MM.1S (cell line): Measurements from ENCODE around the gene NLRP9.

Experiments
- DNase-seq: peaks from one replicate; pipeline ENCODE4 v3.0.0-alpha.2; 2015
- H2AFZ ChIP-seq: fragments of 300-600 bp; sonication (generic); 2 replicates; pipeline ENCODE4 v1.6.0; 2016; ENCODE audit warnings: antibody characterized with exemption, low read length
- H3F3A ChIP-seq: fragments of 300-600 bp; sonication (generic); 2 replicates; pipeline ENCODE4 v1.6.1; 2016; ENCODE audit warnings: mild to moderate bottlenecking, antibody characterized with exemption, low read length, moderate library complexity, mixed read lengths; ENCODE audit not compliant: insufficient read depth
- H3K27ac ChIP-seq: fragments of 300-600 bp; sonication (generic); 2 replicates; pipeline ENCODE4 v1.5.1; 2016; ENCODE audit warnings: mild to moderate bottlenecking, low read length
- H3K27me3 ChIP-seq: fragments of 300-600 bp; sonication (generic); replicated peaks from 2 replicates; pipeline ENCODE4 v1.6.0; 2016; ENCODE audit warnings: low read length; ENCODE audit not compliant: insufficient read depth
- H3K36me3 ChIP-seq: fragments of 300-600 bp; sonication (generic); replicated peaks from 2 replicates; pipeline ENCODE4 v1.6.1; 2016; ENCODE audit warnings: mild to moderate bottlenecking, low read length, mixed read lengths; ENCODE audit not compliant: insufficient read depth
- H3K4me1 ChIP-seq: fragments of 300-600 bp; sonication (generic); 2 replicates; pipeline ENCODE4 v1.6.1; 2016; ENCODE audit warnings: low read length, mixed read lengths
- H3K4me2 ChIP-seq: fragments of 300-600 bp; sonication (generic); 2 replicates; pipeline ENCODE4 v1.6.0; 2016; ENCODE audit warnings: low read depth, low read length
- H3K4me3 ChIP-seq: fragments of 300-600 bp; sonication (generic); 2 replicates; pipeline ENCODE4 v1.5.1; 2016; ENCODE audit warnings: low read length, mixed read lengths
- H3K79me2 ChIP-seq: fragments of 300-600 bp; sonication (generic); 2 replicates; pipeline ENCODE4 v1.6.1; 2016; ENCODE audit warnings: mixed run types, low read length, mixed read lengths
- H3K9ac ChIP-seq: fragments of 300-600 bp; sonication (generic); 2 replicates; pipeline ENCODE4 v1.6.1; 2016; ENCODE audit warnings: low read length, mixed read lengths
- H3K9me2 ChIP-seq: fragments of 300-600 bp; sonication (generic); replicated peaks from 2 replicates; pipeline ENCODE4 v1.6.1; 2016; ENCODE audit warnings: mild to moderate bottlenecking, low read length, mixed read lengths; ENCODE audit not compliant: insufficient read depth
- H3K9me3 ChIP-seq: fragments of 300-600 bp; sonication (generic); replicated peaks from 2 replicates; pipeline ENCODE4 v1.6.1; 2016; ENCODE audit warnings: mild to moderate bottlenecking, low read length, mixed read lengths; ENCODE audit not compliant: insufficient read depth
- H4K20me1 ChIP-seq: fragments of 300-600 bp; sonication (generic); 2 replicates; pipeline ENCODE4 v1.6.1; 2016; ENCODE audit warnings: mild to moderate bottlenecking, low read length, moderate library complexity, mixed read lengths; ENCODE audit not compliant: insufficient read depth
- CTCF ChIP-seq: fragments of 300-600 bp; sonication (generic); IDR thresholded peaks from 2 replicates; pipeline ENCODE4 v1.5.1; 2016; ENCODE audit warnings: antibody characterized with exemption, low read length, mixed read lengths
- EZH2 ChIP-seq: fragments of 300-600 bp; sonication (generic); optimal IDR thresholded peaks from 2 replicates; pipeline ENCODE3; 2017; ENCODE audit warnings: low read depth, mild to moderate bottlenecking, antibody characterized with exemption, low read length, mixed read lengths
- EZH2phosphoT487 ChIP-seq: fragments of 300-600 bp; sonication (generic); IDR thresholded peaks from 2 replicates; pipeline ENCODE4 v1.6.1; 2018; ENCODE audit warnings: antibody characterized with exemption, low read length

Gene NLRP9

GRCh38 chr19:55667006-55667381, 71.2 kb downstream of the NLRP9 start:
- peaks cover 98% of the 10 kb centered on the region for H3K79me2 ChIP-seq
- H3F3A ChIP-seq: peaks cover 7% of the 10 kb centered on the region; the same call in 1 of the 2 replicates
- peaks cover 21% of the 10 kb centered on the region for H3K36me3 ChIP-seq
- TF ChIP-seq EZH2phosphoT487 (no peak), CTCF (no peak), EZH2 (no peak)
- no peak overlapping the region for H3K27ac ChIP-seq
- H3K4me1 ChIP-seq: no peaks in the 10 kb centered on the region
- DNase-seq: no peak
- no peak overlapping the region for H3K4me2 ChIP-seq
- H3K9me3 ChIP-seq: no peaks in the 10 kb centered on the region
- H3K4me3 ChIP-seq: no peak overlapping the region
- no peak overlapping the region for H2AFZ ChIP-seq
- no peak overlapping the region for H3K9ac ChIP-seq
- H3K9me2 ChIP-seq: no peaks in the 10 kb centered on the region
- H4K20me1 ChIP-seq: peaks cover 47% of the 10 kb centered on the region
- no peaks in the 10 kb centered on the region for H3K27me3 ChIP-seq

GRCh38 chr19:55666343-55667005, 71.7 kb downstream of the NLRP9 start:
- DNase-seq: no peak
- H3F3A ChIP-seq: peaks cover 6% of the 10 kb centered on the region; the same call in 1 of the 2 replicates
- H4K20me1 ChIP-seq: peaks cover 46% of the 10 kb centered on the region
- no peak overlapping the region for H3K4me3 ChIP-seq
- no peaks in the 10 kb centered on the region for H3K27me3 ChIP-seq
- peaks cover 24% of the 10 kb centered on the region for H3K36me3 ChIP-seq
- H3K9me2 ChIP-seq: no peaks in the 10 kb centered on the region
- H3K9me3 ChIP-seq: no peaks in the 10 kb centered on the region
- TF ChIP-seq CTCF (no peak), EZH2 (no peak)
- no peak overlapping the region for H3K9ac ChIP-seq
- no peaks in the 10 kb centered on the region for H3K4me1 ChIP-seq
- peaks cover 99% of the 10 kb centered on the region for H3K79me2 ChIP-seq
- H2AFZ ChIP-seq: no peak overlapping the region
- no peak overlapping the region for H3K4me2 ChIP-seq
- no peak overlapping the region for H3K27ac ChIP-seq

- TF ChIP-seq EZH2phosphoT487 (no peak), CTCF (no peak)
- peaks cover 99% of the 10 kb centered on the region for H3K79me2 ChIP-seq
- no peaks in the 10 kb centered on the region for H3K4me1 ChIP-seq
- no peak overlapping the region for H3K4me2 ChIP-seq
- H3F3A ChIP-seq: no peaks in the 10 kb centered on the region
- H3K36me3 ChIP-seq: peaks cover 14% of the 10 kb centered on the region
- H3K27me3 ChIP-seq: no peaks in the 10 kb centered on the region
- no peaks in the 10 kb centered on the region for H3K9me2 ChIP-seq
- DNase-seq: no peak
- H3K9me3 ChIP-seq: no peaks in the 10 kb centered on the region
- peaks cover 34% of the 10 kb centered on the region for H4K20me1 ChIP-seq
- no peak overlapping the region for H3K27ac ChIP-seq
- no peak overlapping the region for H2AFZ ChIP-seq
- no peak overlapping the region for H3K4me3 ChIP-seq
- no peak overlapping the region for H3K9ac ChIP-seq
Measured at GRCh38 chr19:55663846-55664536, 74.2 kb downstream of the NLRP9 start.
